HUES48 (cell line): Measurements from ENCODE around the gene RNF150.

ENCODE experiments used
- H3K27ac ChIP-seq: one replicate; pipeline ENCODE4 v1.7.0; 2013; ENCODE audit warnings: low read depth, low read length, inconsistent platforms
- H3K27me3 ChIP-seq: 2 replicates; pipeline ENCODE4 v1.6.1; 2013; ENCODE audit warnings: mild to moderate bottlenecking, low read length; ENCODE audit not compliant: control insufficient read depth, insufficient read depth
- H3K36me3 ChIP-seq: 2 replicates; pipeline ENCODE4 v1.6.1; 2013; ENCODE audit warnings: low read length; ENCODE audit not compliant: control insufficient read depth, insufficient read depth
- H3K4me1 ChIP-seq: 2 replicates; pipeline ENCODE4 v1.6.1; 2013; ENCODE audit warnings: mild to moderate bottlenecking, low read length; ENCODE audit not compliant: control insufficient read depth, insufficient read depth
- H3K4me3 ChIP-seq: 2 replicates; pipeline ENCODE4 v1.5.1; 2013; ENCODE audit warnings: mild to moderate bottlenecking, low read depth, low read length
- H3K9ac ChIP-seq: 2 replicates; pipeline ENCODE4 v1.6.1; 2013; ENCODE audit warnings: mild to moderate bottlenecking, low read depth, low read length, moderate library complexity
- H3K9me3 ChIP-seq: 2 replicates; pipeline ENCODE4 v1.6.1; 2013; ENCODE audit warnings: low read length; ENCODE audit not compliant: control insufficient read depth, insufficient read depth

Gene RNF150

GRCh38 chr4:141155586-141155985 is 22.3 kb upstream of the RNF150 start:
- Histone ChIP-seq H3K27me3 (no peaks in the 10 kb centered on the region), H3K4me1 (no peaks in the 10 kb centered on the region), H3K9me3 (no peaks in the 10 kb centered on the region; the same call in 1 of the 2 replicates)

GRCh38 chr4:141154725-141155124 is 21.5 kb upstream of the RNF150 start:
- Histone ChIP-seq H3K4me1 (no peaks in the 10 kb centered on the region), H3K27ac (no peak overlapping the region), H3K9ac (no peak overlapping the region), H3K36me3 (no peaks in the 10 kb centered on the region), H3K9me3 (no peaks in the 10 kb centered on the region), H3K27me3 (no peaks in the 10 kb centered on the region), H3K4me3 (no peak overlapping the region)

More at GRCh38 chr4:141155586-141155985, 22.3 kb upstream of the RNF150 start:
- Histone ChIP-seq H3K9ac (no peak overlapping the region), H3K36me3 (no peaks in the 10 kb centered on the region), H3K4me3 (no peak overlapping the region), H3K27ac (no peak overlapping the region)

- Histone ChIP-seq H3K36me3 (no peaks in the 10 kb centered on the region), H3K9me3 (no peaks in the 10 kb centered on the region), H3K9ac (no peak overlapping the region), H3K4me1 (no peaks in the 10 kb centered on the region), H3K4me3 (no peak overlapping the region), H3K27ac (no peak overlapping the region), H3K27me3 (no peaks in the 10 kb centered on the region)
Measured at GRCh38 chr4:141153751-141154510, 20.7 kb upstream of the RNF150 start.

GRCh38 chr4:141144207-141144606 is 10.9 kb upstream of the RNF150 start:
- Histone ChIP-seq H3K36me3 (no peaks in the 10 kb centered on the region), H3K27me3 (no peaks in the 10 kb centered on the region), H3K27ac (no peak overlapping the region), H3K9me3 (no peaks in the 10 kb centered on the region), H3K4me1 (no peaks in the 10 kb centered on the region), H3K4me3 (no peak overlapping the region), H3K9ac (no peak overlapping the region)

GRCh38 chr4:141142423-141142822 is 9.2 kb upstream of the RNF150 start:
- Histone ChIP-seq H3K4me3 (no peak overlapping the region), H3K9me3 (no peaks in the 10 kb centered on the region)

GRCh38 chr4:141140391-141141200 is 7.3 kb upstream of the RNF150 start:
- Histone ChIP-seq H3K27ac (no peak overlapping the region), H3K27me3 (no peaks in the 10 kb centered on the region), H3K9me3 (no peaks in the 10 kb centered on the region), H3K4me1 (no peaks in the 10 kb centered on the region), H3K9ac (no peak overlapping the region), H3K4me3 (no peak overlapping the region), H3K36me3 (no peaks in the 10 kb centered on the region)

More at GRCh38 chr4:141142423-141142822, 9.2 kb upstream of the RNF150 start:
- Histone ChIP-seq H3K36me3 (no peaks in the 10 kb centered on the region), H3K9ac (no peak overlapping the region), H3K4me1 (no peaks in the 10 kb centered on the region), H3K27me3 (no peaks in the 10 kb centered on the region), H3K27ac (no peak overlapping the region)

GRCh38 chr4:141133999-141134995 is 1.0 kb upstream of the RNF150 start:
- Histone ChIP-seq H3K36me3 (no peaks in the 10 kb centered on the region), H3K4me3 (peak overlapping the region; percentile 93), H3K4me1 (peaks cover 17% of the 10 kb centered on the region), H3K9ac (no peak overlapping the region), H3K27me3 (peaks cover 24% of the 10 kb centered on the region), H3K9me3 (no peaks in the 10 kb centered on the region), H3K27ac (no peak overlapping the region)

- peak overlapping the region; percentile 60; the same call in 1 of the 2 replicates for H3K9ac ChIP-seq
- H3K4me1 ChIP-seq: peaks cover 17% of the 10 kb centered on the region
- no peaks in the 10 kb centered on the region for H3K9me3 ChIP-seq
- H3K27ac ChIP-seq: no peak overlapping the region
- no peaks in the 10 kb centered on the region for H3K36me3 ChIP-seq
- H3K4me3 ChIP-seq: peak overlapping the region; percentile 93
- H3K27me3 ChIP-seq: peaks cover 24% of the 10 kb centered on the region
Measured at GRCh38 chr4:141132709-141133145, 542 bp downstream of the RNF150 start.

GRCh38 chr4:141132072-141132708 is 1.1 kb downstream of the RNF150 start:
- peak overlapping the region; percentile 53 for H3K9ac ChIP-seq
- H3K27me3 ChIP-seq: peaks cover 24% of the 10 kb centered on the region
- peaks cover 17% of the 10 kb centered on the region for H3K4me1 ChIP-seq
- no peaks in the 10 kb centered on the region for H3K9me3 ChIP-seq
- H3K27ac ChIP-seq: no peak overlapping the region
- no peaks in the 10 kb centered on the region for H3K36me3 ChIP-seq
- H3K4me3 ChIP-seq: peak overlapping the region; percentile 93

- no peak overlapping the region for H3K27ac ChIP-seq
- no peaks in the 10 kb centered on the region for H3K9me3 ChIP-seq
- no peaks in the 10 kb centered on the region for H3K36me3 ChIP-seq
- H3K9ac ChIP-seq: no peak overlapping the region
- peaks cover 17% of the 10 kb centered on the region for H3K4me1 ChIP-seq
- H3K4me3 ChIP-seq: peak overlapping the region; percentile 93
- peaks cover 24% of the 10 kb centered on the region for H3K27me3 ChIP-seq
Measured at GRCh38 chr4:141131723-141132071, 1.6 kb downstream of the RNF150 start.
